ENCODE data around the gene PRRC2B. TPM values are rescaled to one million over a fixed set of nuclear protein-coding genes. Genes with fewer than 3 reads are reported as not detected.

The PRRC2B gene
- total RNA-seq, 4 donors from 2014 or later: 102 to 168 (median 144) TPM

DNA sequence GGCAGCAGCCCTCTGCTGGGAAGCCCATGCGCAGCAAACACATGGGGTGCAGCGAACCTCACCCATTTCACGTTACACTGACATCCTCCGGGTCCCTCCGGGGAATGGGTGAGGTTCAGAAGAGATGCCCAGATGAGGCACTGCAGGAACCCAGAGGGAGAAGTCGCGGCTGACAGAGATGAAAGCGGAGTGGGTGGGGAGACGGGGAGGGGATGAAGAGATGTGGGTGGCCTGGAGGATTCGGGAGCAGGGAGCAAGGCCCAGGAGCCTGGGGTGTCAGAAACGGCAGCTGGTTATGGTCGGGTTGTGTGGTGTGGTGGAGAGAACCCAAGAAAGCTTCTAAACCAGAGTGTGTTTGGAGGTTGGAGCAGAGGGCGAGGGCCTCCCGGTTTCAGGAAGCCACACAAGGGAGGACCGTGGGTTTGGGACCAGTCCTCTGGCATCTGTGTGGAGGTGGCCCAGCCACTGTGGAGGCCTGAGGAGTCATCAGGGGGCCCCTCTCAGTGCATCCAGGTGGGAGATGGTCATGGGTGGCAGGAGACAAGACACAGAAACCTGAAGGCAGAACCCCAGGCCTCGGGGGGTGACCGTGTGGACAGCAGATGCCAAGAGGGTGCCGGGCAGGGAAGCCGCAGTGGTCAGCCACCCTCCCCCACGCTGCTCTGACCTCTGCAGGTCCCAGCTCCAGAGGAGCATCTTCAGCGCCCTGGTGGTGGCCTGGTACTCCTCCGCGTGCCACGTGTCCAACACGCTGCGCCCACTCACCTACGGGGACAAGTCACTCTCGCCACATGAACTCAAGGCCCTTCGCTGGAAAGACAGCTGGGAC, 128.6 kb downstream of the PRRC2B start:
- intact Hi-C loops (cut with DNase I; ENCODE audit: low total_unique reads): no loop called here
- 87 to 89% methylated on average over 28 to 29 of the region's 29 CpGs for WGBS, 2 donors
- DNase-seq (ENCODE audit: low spot score in 2 of 2): no peak
- no peak overlapping the region for H3K4me3 ChIP-seq (ENCODE audit: low read depth, poor library complexity, severe bottlenecking)
- TF ChIP-seq, protein P1, sequence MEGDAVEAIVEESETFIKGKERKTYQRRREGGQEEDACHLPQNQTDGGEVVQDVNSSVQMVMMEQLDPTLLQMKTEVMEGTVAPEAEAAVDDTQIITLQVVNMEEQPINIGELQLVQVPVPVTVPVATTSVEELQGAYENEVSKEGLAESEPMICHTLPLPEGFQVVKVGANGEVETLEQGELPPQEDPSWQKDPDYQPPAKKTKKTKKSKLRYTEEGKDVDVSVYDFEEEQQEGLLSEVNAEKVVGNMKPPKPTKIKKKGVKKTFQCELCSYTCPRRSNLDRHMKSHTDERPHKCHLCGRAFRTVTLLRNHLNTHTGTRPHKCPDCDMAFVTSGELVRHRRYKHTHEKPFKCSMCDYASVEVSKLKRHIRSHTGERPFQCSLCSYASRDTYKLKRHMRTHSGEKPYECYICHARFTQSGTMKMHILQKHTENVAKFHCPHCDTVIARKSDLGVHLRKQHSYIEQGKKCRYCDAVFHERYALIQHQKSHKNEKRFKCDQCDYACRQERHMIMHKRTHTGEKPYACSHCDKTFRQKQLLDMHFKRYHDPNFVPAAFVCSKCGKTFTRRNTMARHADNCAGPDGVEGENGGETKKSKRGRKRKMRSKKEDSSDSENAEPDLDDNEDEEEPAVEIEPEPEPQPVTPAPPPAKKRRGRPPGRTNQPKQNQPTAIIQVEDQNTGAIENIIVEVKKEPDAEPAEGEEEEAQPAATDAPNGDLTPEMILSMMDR (IDR thresholded peaks at IDR 0.05): no peak
- TF ChIP-seq POLR2A (IDR thresholded peaks at IDR 0.05): no peak

DNA sequence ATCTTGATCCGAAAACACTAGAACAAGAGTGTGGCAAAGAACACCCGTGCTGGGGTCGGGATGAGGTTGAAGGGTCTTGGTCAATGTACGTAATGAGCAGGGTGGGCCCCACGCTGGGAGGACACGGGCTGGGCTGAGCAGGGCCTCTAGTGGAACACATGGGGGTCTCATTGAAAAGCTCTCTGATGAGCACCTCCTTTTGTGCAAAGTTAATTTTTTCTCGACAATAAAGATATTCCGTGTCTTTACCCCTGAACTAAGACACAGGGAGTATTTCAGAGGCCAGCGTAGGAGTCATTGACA, 129.2 kb downstream of the PRRC2B start:
- TF ChIP-seq, protein P1 (IDR thresholded peaks at IDR 0.05): no peak
- TF ChIP-seq POLR2A (IDR thresholded peaks at IDR 0.05): no peak
- no peak for DNase-seq (ENCODE audit: low spot score in 2 of 2)
- H3K4me3 ChIP-seq (ENCODE audit: low read depth, poor library complexity, severe bottlenecking): no peak overlapping the region
- intact Hi-C loops (cut with DNase I; ENCODE audit: low total_unique reads): no loop called here
- 90 to 93% methylated on average over 9 of the region's 9 CpGs for WGBS, 2 donors

DNA sequence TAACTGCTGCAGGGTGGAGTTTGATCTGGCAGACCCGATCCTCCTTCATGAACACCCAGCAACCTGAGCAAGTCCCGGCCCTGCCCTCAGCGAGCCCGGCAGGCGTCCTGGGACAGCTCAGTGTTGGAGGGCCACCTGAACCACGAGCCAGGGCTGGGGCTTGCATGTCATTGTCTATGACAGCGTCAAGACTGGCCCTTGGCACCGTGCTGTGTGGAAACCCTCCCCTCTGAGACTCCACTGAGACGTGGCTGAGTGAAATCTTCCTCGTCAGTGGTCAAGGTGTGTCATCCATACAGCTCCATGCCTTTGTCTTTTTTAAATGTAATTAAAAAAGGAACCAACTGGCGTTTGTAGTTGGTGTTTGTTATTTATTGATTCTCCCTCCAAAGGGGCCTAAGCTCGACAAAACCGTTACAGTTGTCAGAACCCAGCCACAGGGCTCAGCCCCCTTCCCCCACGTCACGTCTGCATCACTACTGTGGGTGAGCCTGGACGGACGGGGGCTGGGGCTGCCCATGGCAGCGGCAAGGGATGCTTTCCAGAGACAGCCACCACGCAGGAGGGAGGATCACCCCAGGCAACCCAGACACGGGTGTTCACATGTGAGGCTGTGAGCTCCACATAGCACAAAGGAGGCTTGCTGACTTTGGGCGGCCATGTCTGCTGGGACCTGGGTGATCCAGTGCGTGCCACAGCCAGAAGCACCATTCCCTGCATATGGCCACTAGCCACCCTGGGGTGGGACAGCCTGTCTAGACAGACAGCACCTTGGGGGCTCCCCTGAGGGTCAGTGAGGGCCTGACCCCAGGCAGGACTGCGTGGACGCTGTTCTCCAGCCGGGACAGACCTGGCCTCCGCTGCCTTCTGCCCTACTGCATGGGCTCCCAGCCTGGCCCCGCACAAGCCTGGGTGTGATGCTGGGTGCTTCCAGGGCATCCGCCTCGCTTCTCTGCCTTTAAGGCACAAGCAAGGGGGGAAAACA, 129.9 kb downstream of the PRRC2B start:
- DNase-seq (ENCODE audit: low spot score in 2 of 2): no peak
- WGBS, 2 donors: 79 to 81% methylated on average over 27 to 29 of the region's 29 CpGs
- TF ChIP-seq, protein P1 (IDR thresholded peaks at IDR 0.05): no peak
- no peak for TF ChIP-seq POLR2A (IDR thresholded peaks at IDR 0.05)
- intact Hi-C loops (cut with DNase I; ENCODE audit: low total_unique reads): no loop called here
- no peak overlapping the region for H3K4me3 ChIP-seq (ENCODE audit: low read depth, poor library complexity, severe bottlenecking)

DNA sequence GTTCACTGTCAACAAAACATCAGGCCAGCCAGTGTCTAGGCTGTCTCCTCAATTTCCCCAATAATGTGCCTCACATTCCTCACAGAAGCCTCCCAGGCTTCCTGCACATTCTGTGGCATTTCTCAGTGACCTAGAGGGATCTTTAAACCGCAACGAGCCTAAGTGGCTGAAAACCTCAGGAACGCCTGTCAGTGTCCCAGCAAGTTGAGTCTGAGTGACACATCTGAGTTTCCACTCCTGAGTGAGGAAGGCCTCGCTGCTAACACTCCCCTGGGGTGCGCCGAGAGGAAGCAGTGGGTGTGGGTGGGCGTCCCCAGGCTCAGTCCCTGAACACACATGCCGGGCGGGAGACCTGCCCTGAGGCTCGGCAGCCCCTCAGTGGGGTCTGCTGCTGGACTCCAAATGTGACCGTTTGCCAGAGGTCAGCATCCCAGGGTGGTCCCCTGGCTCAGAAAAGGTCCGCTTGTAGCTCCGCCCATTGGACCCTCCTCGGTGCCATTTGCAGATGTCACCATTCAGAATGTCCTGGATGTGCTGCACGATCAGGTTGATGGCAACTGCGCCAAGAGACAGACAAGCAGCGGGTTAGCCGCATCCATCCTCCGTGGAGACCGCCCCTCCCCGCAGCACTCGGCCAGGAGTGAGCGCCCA, 130.9 kb downstream of the PRRC2B start:
- 76 to 86% methylated on average over 18 to 23 of the region's 23 CpGs for WGBS, 2 donors
- DNase-seq (ENCODE audit: low spot score in 2 of 2): no peak
- intact Hi-C loops (cut with DNase I; ENCODE audit: low total_unique reads): no loop called here
- no peak overlapping the region for H3K4me3 ChIP-seq (ENCODE audit: low read depth, poor library complexity, severe bottlenecking)
- TF ChIP-seq, protein P1 (IDR thresholded peaks at IDR 0.05): no peak
- TF ChIP-seq POLR2A (IDR thresholded peaks at IDR 0.05): no peak

DNA sequence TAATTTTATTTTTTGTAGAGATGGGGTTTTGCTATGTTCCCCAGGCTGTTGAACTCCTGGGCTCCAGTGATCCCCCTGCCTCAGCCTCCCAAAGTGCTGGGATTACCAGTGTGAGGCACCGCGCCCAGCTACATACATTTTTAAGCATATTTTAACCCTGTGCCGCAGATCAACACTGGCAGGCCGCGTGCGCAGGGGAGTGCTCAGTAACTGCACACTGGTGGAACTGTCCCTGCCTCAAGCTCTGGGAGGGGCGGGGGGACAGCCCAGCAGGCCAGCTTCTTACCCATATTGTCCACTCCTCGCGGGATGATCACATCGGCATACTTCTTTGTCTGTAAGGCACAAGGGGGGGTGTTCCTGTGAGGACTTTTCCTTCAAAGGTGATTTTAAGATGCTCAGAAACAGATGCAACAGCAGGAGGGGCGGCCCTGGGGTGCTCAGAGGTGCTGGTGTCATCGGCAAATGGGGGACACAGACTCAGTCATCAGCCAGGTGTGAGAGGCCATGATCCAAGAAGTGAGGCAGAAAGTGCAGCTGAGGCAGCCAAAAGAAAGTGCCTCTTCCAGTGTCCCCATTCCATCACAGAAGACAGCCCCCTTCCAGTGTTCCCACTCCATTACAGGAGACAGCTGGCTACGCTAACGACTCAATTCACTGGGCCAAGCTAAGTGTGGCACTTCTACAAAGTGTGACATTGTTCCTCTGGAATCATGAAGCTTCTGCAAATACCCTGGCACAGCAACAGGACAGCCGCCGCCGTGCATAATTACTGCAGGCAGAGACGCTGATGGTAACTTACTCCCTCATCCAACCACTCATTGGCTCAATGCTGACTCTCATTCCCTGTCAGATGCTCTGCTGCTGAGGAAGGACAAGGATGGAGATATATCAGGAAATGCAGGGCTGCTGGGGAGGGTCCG, 132.0 kb downstream of the PRRC2B start:
- TF ChIP-seq, protein P1 (IDR thresholded peaks at IDR 0.05): no peak
- TF ChIP-seq POLR2A (IDR thresholded peaks at IDR 0.05): no peak
- DNase-seq (ENCODE audit: low spot score in 2 of 2): no peak
- WGBS, 2 donors: 86 to 87% methylated on average over 19 of the region's 19 CpGs
- intact Hi-C loops (cut with DNase I; ENCODE audit: low total_unique reads): no loop called here
- no peak overlapping the region for H3K4me3 ChIP-seq (ENCODE audit: low read depth, poor library complexity, severe bottlenecking)

Data from lower leg skin (tissue), 4 donors.